ENCODE data around the gene DNMT3L. TPM values are rescaled to one million over a fixed set of nuclear protein-coding genes. Genes with fewer than 3 reads are reported as not detected.

DNMT3L gene
- total RNA-seq, 3 donors from 2014 or later: not detected

DNA sequence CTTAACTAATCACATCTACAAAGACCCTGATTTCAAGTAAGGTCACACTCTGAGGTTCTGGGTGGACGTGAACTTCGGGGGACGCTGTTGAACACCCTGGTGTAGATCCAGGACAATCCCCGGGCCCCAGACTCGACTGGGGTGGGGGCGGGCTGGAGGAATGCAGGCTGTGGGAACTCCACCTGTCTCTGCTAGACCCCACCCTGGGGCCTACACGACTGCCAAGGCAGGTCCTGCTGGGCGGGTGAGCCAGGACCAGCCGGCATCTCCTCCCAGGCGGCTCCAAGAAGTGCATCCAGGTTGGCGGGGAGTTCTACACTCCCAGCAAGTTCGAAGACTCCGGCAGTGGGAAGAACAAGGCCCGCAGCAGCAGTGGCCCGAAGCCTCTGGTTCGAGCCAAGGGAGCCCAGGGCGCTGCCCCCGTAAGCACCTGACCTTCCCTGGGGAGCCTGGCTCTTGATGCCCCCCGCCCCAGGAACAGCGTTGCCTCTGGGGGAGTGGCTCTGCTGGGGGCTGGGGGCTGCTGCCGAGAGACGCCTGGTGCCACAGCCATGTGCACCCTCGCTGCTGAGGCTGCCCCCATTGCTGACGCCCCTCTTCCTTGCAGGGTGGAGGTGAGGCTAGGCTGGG is 27.8 kb upstream of the DNMT3L start:
- ATAC-seq (no peak), DNase-seq (peak in 1 of 3 donors; percentile 38)
- intact Hi-C loops (cut with DNase I, micrococcal nuclease): no loop called here
- Histone ChIP-seq H3K9me3 (no peaks in the 10 kb centered on the region), H3K4me3 (no peak overlapping the region), H3K4me1 (ENCODE audit: low read depth) (no peaks in the 10 kb centered on the region), H3K36me3 (ENCODE audit: low read depth) (no peaks in the 10 kb centered on the region)
- no peak for TF ChIP-seq CTCF (IDR thresholded peaks at IDR 0.05)

DNA sequence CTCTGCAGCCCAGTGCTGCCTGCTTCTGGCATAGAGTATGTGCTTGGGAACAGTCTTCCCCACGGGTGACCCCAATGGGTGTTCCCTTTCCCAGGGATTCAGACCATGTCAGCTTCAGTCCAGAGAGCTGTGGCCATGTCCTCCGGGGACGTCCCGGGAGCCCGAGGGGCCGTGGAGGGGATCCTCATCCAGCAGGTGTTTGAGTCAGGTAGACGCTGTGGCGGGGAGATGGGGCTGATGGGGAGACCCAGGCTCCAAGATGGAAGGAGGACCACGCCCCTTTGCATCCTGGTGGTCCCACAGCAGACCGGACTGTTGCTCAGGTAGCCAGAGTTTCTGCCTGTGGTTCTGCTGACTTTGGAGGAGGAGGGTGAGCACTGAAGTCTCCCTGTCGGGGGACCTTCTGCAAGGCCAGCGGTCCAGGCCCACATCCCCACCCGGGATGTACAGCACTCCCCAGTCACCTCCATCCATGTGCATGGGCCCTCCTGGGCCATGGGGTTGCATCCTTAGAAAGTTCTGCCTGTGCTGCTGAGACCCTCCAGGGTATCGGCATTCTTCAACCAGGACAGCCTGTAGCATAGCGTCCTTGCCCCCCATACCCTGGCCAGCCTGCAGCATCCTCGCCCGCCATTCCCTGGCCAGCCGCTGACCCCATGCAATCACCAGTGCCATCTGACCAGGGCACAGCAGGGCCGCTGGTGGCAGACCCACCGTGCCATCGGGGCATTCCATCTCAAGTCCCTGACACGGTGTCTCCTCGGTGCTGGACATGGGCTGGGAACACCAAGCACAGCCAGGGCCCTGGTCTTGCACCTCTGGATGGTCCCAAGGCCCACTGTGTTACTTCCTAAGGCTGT is 26.8 kb upstream of the DNMT3L start:
- H3K4me1 ChIP-seq (ENCODE audit: low read depth): no peaks in the 10 kb centered on the region
- TF ChIP-seq CTCF (IDR thresholded peaks at IDR 0.05): no peak
- no peaks in the 10 kb centered on the region for H3K36me3 ChIP-seq (ENCODE audit: low read depth)
- peak in 1 of 3 donors; percentile 46 for DNase-seq
- intact Hi-C loops (cut with DNase I, micrococcal nuclease): no loop called here
- no peaks in the 10 kb centered on the region for H3K9me3 ChIP-seq
- no peak overlapping the region for H3K4me3 ChIP-seq
- ATAC-seq: no peak

DNA sequence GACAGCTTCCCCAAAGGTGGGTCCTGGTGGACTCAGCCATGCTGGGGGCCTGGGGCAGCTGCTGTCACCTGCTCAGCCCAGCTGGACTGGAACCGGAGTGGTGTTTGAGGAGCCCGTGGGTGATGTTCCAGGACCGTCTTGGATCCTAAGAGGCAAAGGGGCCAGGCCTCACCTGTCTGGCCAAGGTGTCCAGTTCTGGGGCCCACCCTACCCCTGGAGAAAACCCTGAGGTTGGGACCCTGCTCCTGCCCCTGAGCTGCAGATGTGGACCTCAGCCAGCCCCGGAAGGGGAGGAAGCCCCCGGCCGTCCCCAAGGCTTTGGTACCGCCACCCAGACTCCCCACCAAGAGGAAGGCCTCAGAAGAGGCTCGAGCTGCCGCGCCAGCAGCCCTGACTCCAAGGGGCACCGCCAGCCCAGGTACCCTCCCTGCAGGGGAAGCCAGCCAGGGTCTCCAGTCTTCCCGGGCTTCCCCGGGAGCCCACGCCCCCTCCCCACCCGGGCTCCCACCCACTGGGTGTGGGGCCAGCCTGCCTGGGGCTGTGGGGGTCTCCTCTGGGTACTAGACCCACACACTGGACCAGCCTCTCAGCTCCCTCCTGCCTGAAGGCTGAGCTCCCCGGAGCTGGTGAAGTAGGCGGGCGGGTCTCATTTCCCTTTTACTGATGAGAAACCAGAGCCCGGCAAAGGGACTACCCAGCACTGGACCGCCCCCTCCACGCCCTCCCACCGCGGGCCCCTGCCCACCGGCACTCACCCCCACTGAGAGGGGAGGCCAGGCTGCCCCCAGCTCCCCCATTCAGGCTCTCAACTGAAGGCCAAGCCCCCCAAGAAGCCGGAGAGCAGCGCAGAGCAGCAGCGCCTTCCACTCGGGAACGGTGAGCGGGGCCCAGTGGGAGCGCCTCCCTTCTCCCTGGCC is 25.3 kb upstream of the DNMT3L start:
- TF ChIP-seq CTCF (IDR thresholded peaks at IDR 0.05): no peak

DNA sequence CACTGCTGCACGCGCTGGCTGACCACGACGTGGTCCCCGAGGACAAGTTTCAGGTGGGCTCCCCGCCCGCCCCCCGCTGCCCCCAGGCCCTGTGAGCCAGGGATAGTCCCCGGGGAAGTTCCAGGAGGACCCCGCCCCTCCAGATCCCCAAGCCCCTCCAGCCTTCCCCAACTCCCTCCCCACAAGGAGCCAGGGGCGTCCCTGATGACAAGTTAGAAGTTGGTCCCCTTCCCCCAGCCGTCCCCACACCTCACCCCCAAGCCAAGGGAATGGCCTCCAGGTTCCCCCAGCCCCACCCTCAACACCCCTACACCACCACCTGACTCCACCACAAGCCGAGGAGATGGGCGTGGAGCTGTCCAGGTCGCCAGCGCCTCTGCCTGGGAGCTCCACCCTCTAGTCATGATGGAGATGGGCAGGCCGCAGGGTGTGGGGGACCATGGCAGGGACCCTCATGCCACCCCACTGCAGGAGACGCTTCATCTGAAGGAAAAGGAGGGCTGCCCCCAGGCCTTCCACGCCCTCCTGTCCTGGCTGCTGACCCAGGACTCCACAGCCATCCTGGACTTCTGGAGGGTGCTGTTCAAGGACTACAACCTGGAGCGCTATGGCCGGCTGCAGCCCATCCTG is 24.5 kb upstream of the DNMT3L start:
- intact Hi-C loops (cut with DNase I, micrococcal nuclease): no loop called here
- H3K4me1 ChIP-seq (ENCODE audit: low read depth): no peaks in the 10 kb centered on the region
- H3K4me3 ChIP-seq: no peak overlapping the region
- DNase-seq: peak in 1 of 3 donors; percentile 41
- no peaks in the 10 kb centered on the region for H3K36me3 ChIP-seq (ENCODE audit: low read depth)
- TF ChIP-seq CTCF (IDR thresholded peaks at IDR 0.05): no peak
- H3K9me3 ChIP-seq: no peaks in the 10 kb centered on the region
- no peak for ATAC-seq

More for the DNA sequence above, 25.3 kb upstream of the DNMT3L start:
- peak in 2 of 3 donors; percentile 27 to 49 for DNase-seq
- no peaks in the 10 kb centered on the region for H3K9me3 ChIP-seq
- H3K4me1 ChIP-seq (ENCODE audit: low read depth): no peaks in the 10 kb centered on the region
- no peak overlapping the region for H3K4me3 ChIP-seq
- no peaks in the 10 kb centered on the region for H3K36me3 ChIP-seq (ENCODE audit: low read depth)
- intact Hi-C loops (cut with DNase I, micrococcal nuclease): no loop called here
- no peak for ATAC-seq
